K562 (cell line): ENCODE data around the gene IL1RL1. TPM values are rescaled to one million over a fixed set of nuclear protein-coding genes. Genes with fewer than 3 reads are reported as not detected.

Experiments
- ATAC-seq: fragments of 200-7000 bp; cut with Tn5 transposase; 3 replicates; pipeline ENCODE4 v1.9.1; 2020; ENCODE audit warnings: moderate library complexity
- BruUV-seq: library from RNA; stranded (reverse); fragments of 400-500 nt; replicated peaks from 2 replicates; lab custom pipeline; 2021; lab: Mats Ljungman, UMichigan
- CTCF ChIA-PET: fragments of 300-600 bp; formaldehyde crosslinking; extraction: SDS; loops from one replicate; lab custom pipeline; 2021; ENCODE audit warnings: low intra/inter-chr PET ratio; lab: Yijun Ruan, JAX
- POLR2A ChIA-PET: fragments of 300-600, 350-650 bp; sonication (Branson Sonifier 250); formaldehyde crosslinking; extraction: SDS; loops from one replicate; lab custom pipeline; 2021; ENCODE audit warnings: antibody characterized with exemption, inconsistent platforms; lab: Yijun Ruan, JAX
- DNase-seq, 4 experiments: peaks; one replicate each; pipeline versions ENCODE4 v3.0.0 to v3.0.0-alpha.2; 2011 to 2018; ENCODE audit warnings: low spot score in 3 of 4, mixed read lengths in 3 of 4; ENCODE audit errors: extremely low read depth in 1 of 4
- FAIRE-seq: peaks from 2 replicates; lab custom pipeline; 2011; peaks lifted over from hg19 to GRCh38; lab: Jason Lieb, UNC
- H2AFZ ChIP-seq: 2 replicates; pipeline ENCODE4 v1.6.0; 2011; ENCODE audit warnings: low read depth, low read length, control low read depth, inconsistent platforms
- H3K27ac ChIP-seq: fragments of 200-600 bp; 3 replicates; pipeline ENCODE4 v1.8.0; 2011; ENCODE audit warnings: low read depth, mild to moderate bottlenecking, control low read depth, inconsistent platforms, low read length, moderate library complexity, mixed read lengths; ENCODE audit errors: extremely low read depth
- H3K27me3 ChIP-seq, 2 experiments: fragments of 300-600 bp in 1 of 2; 2 replicates in 1 of 2; 3 replicates in 1 of 2; pipeline versions ENCODE4 v1.6.0 to v1.8.0; 2011; ENCODE audit warnings: inconsistent platforms in 2 of 2, low read length in 2 of 2, mild to moderate bottlenecking in 1 of 2, mixed read lengths in 1 of 2, moderate library complexity in 1 of 2; ENCODE audit not compliant: control insufficient read depth in 2 of 2, insufficient read depth in 2 of 2
- H3K36me3 ChIP-seq: fragments of 300-600 bp; 3 replicates; pipeline ENCODE4 v1.8.0; 2011; ENCODE audit warnings: mild to moderate bottlenecking, low read length, inconsistent platforms; ENCODE audit not compliant: control insufficient read depth, insufficient read depth
- H3K4me1 ChIP-seq, 2 experiments: fragments of 200-600 bp in 1 of 2; replicated peaks in 1 of 2; 2 replicates in 1 of 2; 3 replicates in 1 of 2; pipeline versions ENCODE4 v1.5.1 to v1.8.0; 2011; ENCODE audit warnings: inconsistent platforms in 2 of 2, low read length in 2 of 2, mild to moderate bottlenecking in 1 of 2, mixed read lengths in 1 of 2, moderate library complexity in 1 of 2; ENCODE audit not compliant: control insufficient read depth in 2 of 2, insufficient read depth in 2 of 2
- H3K4me2 ChIP-seq: 2 replicates; pipeline ENCODE4 v1.6.1; 2011; ENCODE audit warnings: low read length, control low read depth, inconsistent platforms, mixed read lengths; ENCODE audit not compliant: insufficient read depth
- H3K4me3 ChIP-seq: fragments of 200-600 bp; sonication (generic), shearing (Covaris generic); 2 replicates; pipeline ENCODE4 v1.5.1; 2016; ENCODE audit warnings: control low read depth, inconsistent platforms
- H3K79me2 ChIP-seq: fragments of 200-600 bp; 3 replicates; pipeline ENCODE4 v1.8.0; 2011; ENCODE audit warnings: low read length, inconsistent platforms; ENCODE audit not compliant: control insufficient read depth, insufficient read depth
- H3K9ac ChIP-seq, 2 experiments: 2 replicates each; pipeline versions ENCODE4 v1.6.0 to v1.6.1; 2011; ENCODE audit warnings: low read depth in 2 of 2, low read length in 2 of 2, control low read depth in 1 of 2, inconsistent platforms in 1 of 2, mild to moderate bottlenecking in 1 of 2, mixed read lengths in 1 of 2; ENCODE audit not compliant: insufficient read depth in 1 of 2
- H3K9me1 ChIP-seq: one replicate; pipeline ENCODE4 v1.6.0; 2011; ENCODE audit warnings: inconsistent platforms, mild to moderate bottlenecking, low read length, moderate library complexity; ENCODE audit not compliant: control insufficient read depth, insufficient read depth
- H3K9me3 ChIP-seq: replicated peaks from 2 replicates; pipeline ENCODE4 v1.5.1; 2011; ENCODE audit warnings: low read depth, low read length, inconsistent platforms; ENCODE audit not compliant: control insufficient read depth, insufficient read depth
- H4K20me1 ChIP-seq: replicated peaks from 2 replicates; pipeline ENCODE4 v1.6.1; 2011; ENCODE audit warnings: low read length, inconsistent platforms, mixed read lengths; ENCODE audit not compliant: control insufficient read depth, insufficient read depth
- CREB1 ChIP-seq, 2 experiments: sonication (generic) in 1 of 2; formaldehyde crosslinking in 1 of 2; IDR thresholded peaks; 2 replicates each; pipeline versions ENCODE4 v1.6.1 to v1.8.0; 2012 to 2022; ENCODE audit warnings: inconsistent platforms in 1 of 2, mild to moderate bottlenecking in 1 of 2, missing genetic modification reagents in 1 of 2, moderate library complexity in 1 of 2
- ELK3 ChIP-seq: fragments of 450-650 bp; formaldehyde crosslinking; IDR thresholded peaks from 2 replicates; pipeline ENCODE4 v1.4.0; 2020; ENCODE audit warnings: mild to moderate bottlenecking
- GTF2E2 ChIP-seq: fragments of 200-800 bp; sonication (Bioruptor generic); IDR thresholded peaks from 2 replicates; pipeline ENCODE4 v1.6.1; 2016; ENCODE audit warnings: missing genetic modification characterization, missing compliant biosample characterization
- JUND ChIP-seq, 2 experiments: IDR thresholded peaks; 2 replicates in 1 of 2; 3 replicates in 1 of 2; pipeline ENCODE4 v1.6.1; 2011; ENCODE audit warnings: borderline replicate concordance in 2 of 2, low read depth in 2 of 2, low read length in 2 of 2, improper control_type of control experiment in 1 of 2, missing biosample characterization in 1 of 2, missing genetic modification characterization in 1 of 2, missing genetic modification reagents in 1 of 2
- MEIS2 ChIP-seq: fragments of 450-650 bp; IDR thresholded peaks from 2 replicates; pipeline ENCODE4 v1.6.1; 2014; ENCODE audit warnings: mild to moderate bottlenecking; ENCODE audit not compliant: partially characterized antibody
- MTA3 ChIP-seq: fragments of 450-650 bp; formaldehyde crosslinking; IDR thresholded peaks from 2 replicates; pipeline ENCODE4 v1.6.1; 2017; ENCODE audit warnings: mild to moderate bottlenecking, borderline replicate concordance
- TEAD1 ChIP-seq, 2 experiments: fragments of 450-650 bp in 1 of 2; sonication (generic) in 1 of 2; formaldehyde crosslinking; IDR thresholded peaks; 2 replicates each; pipeline versions ENCODE4 v1.4.0 to v1.8.0; 2020 to 2022; ENCODE audit warnings: mild to moderate bottlenecking in 2 of 2, missing genetic modification reagents in 1 of 2
- VEZF1 ChIP-seq: fragments of 200-800 bp; sonication (Bioruptor generic); IDR thresholded peaks from 2 replicates; pipeline ENCODE4 v1.6.1; 2017; ENCODE audit warnings: missing genetic modification characterization, missing compliant biosample characterization
- WGBS: fragments of 100-300 bp; shearing (Covaris generic); methylation state at CpG from one replicate; pipeline ENCODE4 v1.1.6; 2016; ENCODE audit warnings: low coverage, mixed read lengths; ENCODE audit not compliant: insufficient coverage; ENCODE audit errors: missing lambda C conversion rate; 5-methylcytosine and 5-hydroxymethylcytosine counted together
- in situ Hi-C: fragments of 300-500 bp; cut with MboI; formaldehyde crosslinking; loops from 4 replicates; pipeline ENCODE4 v1.15.0; 2018; ENCODE audit warnings: inconsistent platforms, mixed read lengths
- intact Hi-C: fragments of 100-400 bp; cut with micrococcal nuclease; formaldehyde crosslinking; loops from 2 replicates; pipeline ENCODE4 v1.14.2; 2022
- polyA plus RNA-seq, 8 experiments: library from polyadenylated mRNA; depleted of rRNA in 4 of 8; stranded (reverse) in 5 of 8; unstranded in 3 of 8; fragments of >200 nt; fragmentation: Nextera tagmentation in 2 of 8; fragmentation: Illumina TruSeq in 1 of 8; extraction: Ambion mirVana in 2 of 8; extraction: Trizol in 1 of 8; gene quantifications; 2 replicates each; pipeline versions ENCODE4 v1.2.1 to v1.2.3, GENCODE V29; 2011 to 2014; ENCODE audit warnings: inconsistent platforms in 1 of 8, missing spikeins in 1 of 8
- total RNA-seq, 7 experiments: library from RNA; depleted of rRNA in 6 of 7; stranded (reverse); fragments of >200 nt in 6 of 7; fragmentation: Illumina TruSeq in 2 of 7; extraction: Trizol in 2 of 7; gene quantifications; 2 replicates each; pipeline versions ENCODE4 v1.2.1 to v1.2.3, GENCODE V29; 2011 to 2021; ENCODE audit warnings: low replicate concordance in 1 of 7

The IL1RL1 gene
- total and polyA plus RNA-seq, 9 of the 15 experiments (the other 6 are each of a cell fraction or from before 2014, with no cell fraction given): 0.06 to 3.3 (median 0.59) TPM

GRCh38 chr2:102391565-102391964 lies 80.2 kb downstream of the IL1RL1 start (continued):
- TF ChIP-seq JUND (IDR thresholded peaks at IDR 0.05; ENCODE audit: borderline replicate concordance, low read depth, low read length) (no peak), JUND (tag; IDR thresholded peaks at IDR 0.05; ENCODE audit: borderline replicate concordance, low read depth, low read length) (no peak), MTA3 (no peak), MEIS2 (peak; percentile 51), VEZF1 (CRISPR knock-in tag) (peak; percentile 56), TEAD1 (CRISPR knock-in tag; IDR thresholded peaks at IDR 0.05) (peak in 1 of 2 experiments; percentile 29; a peak in 1 of 4 replicates), CREB1 (IDR thresholded peaks at IDR 0.05) (no peak), CREB1 (CRISPR knock-in tag; IDR thresholded peaks at IDR 0.05) (no peak)

- intact Hi-C loops: no loop called here
- TF ChIP-seq GTF2E2 (tag) (peak; percentile 65; the same call in 1 of the 2 replicates), ELK3 (CRISPR knock-in tag) (no peak)
- DNase-seq (no peak), FAIRE-seq (no peak), ATAC-seq (no peak)
- no peaks in the 10 kb centered on the region for H3K27me3 ChIP-seq
- H3K9ac ChIP-seq: no peak overlapping the region
- H3K36me3 ChIP-seq: no peaks in the 10 kb centered on the region
- H2AFZ ChIP-seq: no peak overlapping the region
- H3K9me3 ChIP-seq: no peaks in the 10 kb centered on the region
- no peaks in the 10 kb centered on the region for H3K9me1 ChIP-seq
- CTCF ChIA-PET: interaction anchor here (0.6 kb wide), 1 partner anchor 50 kb away, joined by 3 read pairs; no protein-coding TSS in a partner anchor
- no peaks in the 10 kb centered on the region for H4K20me1 ChIP-seq
- H3K27ac ChIP-seq: no peak overlapping the region
- H3K4me3 ChIP-seq: no peak overlapping the region
- H3K4me1 ChIP-seq: peaks cover 4 to 7% of the 10 kb centered on the region in 2 experiments; a peak in 4 of 5 replicates
- WGBS: 46% methylated on average over 3 of the region's 3 CpGs
- H3K4me2 ChIP-seq: no peak overlapping the region
- no peaks in the 10 kb centered on the region for H3K79me2 ChIP-seq
- POLR2A ChIA-PET: interaction anchor here (1.0 kb wide), 1 partner anchor 16 kb away, joined by 3 read pairs; no protein-coding TSS in a partner anchor
- BruUV-seq: no TSS peak
- in situ Hi-C loops: no loop called here
Observed at GRCh38 chr2:102392096-102392495, 80.7 kb downstream of the IL1RL1 start.
